Upper lobe of left lung (tissue), 4 donors: ENCODE data around the gene CAMK2G.

Experiments
- POLR2A ChIP-seq, 4 donors: fragments of 450-650 bp; IDR thresholded peaks; one replicate each; pipeline ENCODE4 v1.5.1; 2016 to 2017; ENCODE audit warnings: antibody characterized with exemption in 4 of 4, mild to moderate bottlenecking in 2 of 4
- POLR2AphosphoS5 ChIP-seq, 2 donors: sonication (generic); formaldehyde crosslinking; IDR thresholded peaks; one replicate each; pipeline ENCODE4 v1.5.1; 2017; ENCODE audit warnings: antibody characterized with exemption in 2 of 2
- TF ChIP-seq, protein P1 (sequence below), 6 experiments: fragments of 450-650 bp in 4 of 6; fragments of 200-600 bp in 2 of 6; sonication (generic) in 2 of 6; IDR thresholded peaks; one replicate each; pipeline ENCODE4 v1.5.1; 2016 to 2019; ENCODE audit warnings: antibody characterized with exemption in 6 of 6

DNA sequence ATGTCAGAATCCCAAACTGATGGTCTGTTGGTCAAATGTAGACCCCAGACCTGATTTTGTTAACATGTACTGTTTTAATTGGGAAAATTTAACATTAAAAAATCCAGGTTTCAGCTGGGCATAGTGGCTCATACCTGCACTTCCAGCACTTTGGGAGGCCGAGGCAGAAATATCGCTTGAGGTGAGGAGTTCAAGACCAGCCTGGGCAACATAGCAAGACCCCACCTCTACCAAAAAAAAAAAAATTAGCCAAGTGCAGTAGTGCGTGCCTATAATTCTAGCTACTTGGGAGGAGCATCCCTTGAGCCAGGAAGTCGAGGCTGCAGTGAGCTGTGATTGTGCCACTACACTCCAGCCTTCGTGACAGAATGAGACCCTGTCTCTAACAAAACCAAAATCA is 15.9 kb upstream of the CAMK2G start:
- TF ChIP-seq, protein P1, sequence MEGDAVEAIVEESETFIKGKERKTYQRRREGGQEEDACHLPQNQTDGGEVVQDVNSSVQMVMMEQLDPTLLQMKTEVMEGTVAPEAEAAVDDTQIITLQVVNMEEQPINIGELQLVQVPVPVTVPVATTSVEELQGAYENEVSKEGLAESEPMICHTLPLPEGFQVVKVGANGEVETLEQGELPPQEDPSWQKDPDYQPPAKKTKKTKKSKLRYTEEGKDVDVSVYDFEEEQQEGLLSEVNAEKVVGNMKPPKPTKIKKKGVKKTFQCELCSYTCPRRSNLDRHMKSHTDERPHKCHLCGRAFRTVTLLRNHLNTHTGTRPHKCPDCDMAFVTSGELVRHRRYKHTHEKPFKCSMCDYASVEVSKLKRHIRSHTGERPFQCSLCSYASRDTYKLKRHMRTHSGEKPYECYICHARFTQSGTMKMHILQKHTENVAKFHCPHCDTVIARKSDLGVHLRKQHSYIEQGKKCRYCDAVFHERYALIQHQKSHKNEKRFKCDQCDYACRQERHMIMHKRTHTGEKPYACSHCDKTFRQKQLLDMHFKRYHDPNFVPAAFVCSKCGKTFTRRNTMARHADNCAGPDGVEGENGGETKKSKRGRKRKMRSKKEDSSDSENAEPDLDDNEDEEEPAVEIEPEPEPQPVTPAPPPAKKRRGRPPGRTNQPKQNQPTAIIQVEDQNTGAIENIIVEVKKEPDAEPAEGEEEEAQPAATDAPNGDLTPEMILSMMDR (IDR thresholded peaks at IDR 0.05): no peak
- TF ChIP-seq POLR2AphosphoS5 (IDR thresholded peaks at IDR 0.05) (no peak), POLR2A (IDR thresholded peaks at IDR 0.05) (no peak)
